HTR-8/SVneo (cell line): ENCODE data around the gene GLT6D1.
A peak's percentile ranks its signal among the peaks of the same experiment; 100 is the strongest.

Experiments
- DNase-seq: peaks from one replicate; pipeline ENCODE4 v3.0.0; 2011; ENCODE audit warnings: low spot score, mixed read lengths; ENCODE audit not compliant: insufficient read length
- FAIRE-seq: peaks from 2 replicates; lab custom pipeline; 2011; peaks lifted over from hg19 to GRCh38; lab: Jason Lieb, UNC

Gene GLT6D1

DNA sequence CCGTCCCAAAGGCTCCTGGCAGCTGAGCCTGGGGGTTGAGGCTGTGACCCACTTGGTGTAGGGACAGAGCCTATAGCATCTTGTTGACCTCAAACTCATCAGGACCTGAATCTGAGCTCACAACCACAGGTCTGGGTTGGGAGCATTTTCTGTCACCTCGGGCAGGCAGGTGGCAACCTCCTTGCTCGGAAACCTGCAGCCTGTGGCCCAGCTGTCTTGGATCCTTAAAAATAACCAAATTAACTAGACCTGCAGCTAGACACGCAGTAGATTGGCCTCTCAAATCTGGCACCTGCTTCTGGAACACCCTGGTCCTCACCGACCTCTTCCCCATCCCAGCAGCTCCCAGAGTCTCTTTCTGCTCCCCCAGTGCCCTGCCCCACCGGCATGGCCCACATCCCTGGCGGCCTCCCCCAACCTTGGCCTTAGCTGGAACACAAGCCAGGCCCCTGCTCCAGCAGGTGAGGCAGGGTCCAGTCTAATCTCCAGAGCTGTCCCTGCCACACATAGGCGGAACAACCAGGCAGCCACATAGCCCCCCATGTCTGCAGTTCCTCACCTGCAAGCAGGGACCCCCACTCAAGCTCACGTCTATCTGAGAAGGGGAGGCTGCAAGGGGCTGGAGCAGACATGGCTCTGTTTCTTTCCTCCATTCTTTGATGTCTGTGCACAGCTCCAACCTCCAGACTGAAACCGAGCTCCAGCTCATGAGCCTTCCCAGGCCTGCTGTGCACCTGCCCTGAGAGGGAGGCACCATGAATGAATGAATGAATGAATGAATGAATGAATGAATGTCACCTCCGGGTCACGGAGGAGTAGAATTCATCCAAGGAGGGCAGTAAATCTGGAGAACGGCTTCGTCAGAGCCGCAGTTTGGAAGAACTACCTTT is 49.5 kb downstream of the GLT6D1 start:
- DNase-seq: no peak
- no peak for FAIRE-seq

DNA sequence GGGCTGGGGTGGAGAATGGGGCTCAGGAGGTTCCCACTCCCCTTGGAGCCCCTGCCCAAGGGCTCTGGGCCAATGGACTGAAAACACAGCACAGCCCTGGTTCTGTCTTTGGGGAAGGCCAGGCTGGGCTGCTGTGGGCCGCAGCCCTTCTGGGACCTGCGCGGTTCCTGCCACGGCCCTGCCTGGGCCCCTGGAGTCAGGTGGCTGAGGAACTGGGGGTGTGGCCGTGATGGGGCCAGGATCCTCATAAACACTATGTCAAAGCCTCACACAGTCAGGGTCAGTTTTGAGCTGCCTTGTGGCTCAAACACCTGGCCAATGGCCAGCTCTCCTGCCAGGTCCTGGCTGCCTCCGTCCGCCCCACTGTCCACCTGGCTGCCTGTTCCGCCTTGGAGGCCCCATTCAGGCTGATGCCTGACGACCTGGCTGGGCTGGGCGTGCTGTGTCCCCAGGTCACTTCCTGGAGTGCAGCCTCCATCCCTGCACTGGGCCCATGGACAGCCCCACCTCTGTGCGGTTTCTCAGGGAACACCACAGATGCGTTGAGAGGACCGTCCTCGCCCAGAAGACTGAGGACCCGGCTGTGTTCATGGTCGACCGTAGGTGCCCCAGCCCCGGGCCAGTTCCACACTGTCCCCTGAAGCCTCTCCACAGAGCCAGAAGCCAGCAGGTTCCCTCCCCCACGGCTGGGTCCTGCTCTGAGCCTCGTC is 50.3 kb downstream of the GLT6D1 start:
- FAIRE-seq (no peak), DNase-seq (no peak)

GRCh38 chr9:135588371-135588770 is 51.0 kb downstream of the GLT6D1 start:
- FAIRE-seq: no peak

DNA sequence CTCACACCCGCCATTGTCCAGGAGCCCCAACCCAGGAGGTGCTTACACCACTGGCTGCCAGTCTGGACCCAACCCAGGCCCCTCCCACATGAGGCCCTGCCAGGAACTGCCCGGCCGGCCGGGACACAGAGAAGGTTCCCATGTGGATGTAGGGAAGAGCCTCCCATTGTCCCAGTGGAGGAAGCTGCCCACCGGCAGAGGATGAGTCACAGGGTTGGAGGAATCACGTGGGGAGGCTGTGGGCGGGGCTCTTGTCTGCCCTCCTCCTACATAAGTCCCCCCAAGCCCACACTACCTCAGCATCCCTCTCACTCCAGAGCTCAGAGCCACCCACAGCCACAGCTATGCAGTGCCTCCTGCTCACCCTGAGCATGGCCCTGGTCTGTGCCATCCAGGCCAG is 51.7 kb downstream of the GLT6D1 start:
- DNase-seq: peak; percentile 19
- FAIRE-seq: no peak

More at GRCh38 chr9:135588371-135588770, 51.0 kb downstream of the GLT6D1 start:
- no peak for DNase-seq

- DNase-seq (no peak), FAIRE-seq (no peak)
Observed at GRCh38 chr9:135586601-135587109, 52.7 kb downstream of the GLT6D1 start.

DNA sequence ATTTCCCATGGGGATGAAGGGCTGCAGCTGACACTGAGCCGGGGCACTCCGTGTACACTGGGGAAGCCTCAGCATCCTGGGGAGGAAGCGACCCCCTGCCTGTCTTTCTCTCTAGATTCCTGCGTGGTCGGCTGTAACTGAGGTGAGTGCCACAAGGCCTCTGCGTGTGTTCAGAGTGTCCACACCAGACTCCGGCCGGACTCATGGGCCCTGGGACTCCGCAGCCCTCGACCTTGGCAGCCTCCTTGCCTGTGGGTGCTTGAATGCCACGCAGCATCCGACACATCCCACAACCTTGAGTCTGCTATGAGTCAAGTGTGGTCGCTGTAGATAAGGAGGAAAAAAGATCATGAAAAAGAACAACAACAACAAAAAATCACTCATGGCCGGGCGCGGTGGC is 54.4 kb downstream of the GLT6D1 start:
- DNase-seq (no peak), FAIRE-seq (no peak)

- DNase-seq (no peak), FAIRE-seq (no peak)
Observed at GRCh38 chr9:135584371-135584770, 55.0 kb downstream of the GLT6D1 start.

DNA sequence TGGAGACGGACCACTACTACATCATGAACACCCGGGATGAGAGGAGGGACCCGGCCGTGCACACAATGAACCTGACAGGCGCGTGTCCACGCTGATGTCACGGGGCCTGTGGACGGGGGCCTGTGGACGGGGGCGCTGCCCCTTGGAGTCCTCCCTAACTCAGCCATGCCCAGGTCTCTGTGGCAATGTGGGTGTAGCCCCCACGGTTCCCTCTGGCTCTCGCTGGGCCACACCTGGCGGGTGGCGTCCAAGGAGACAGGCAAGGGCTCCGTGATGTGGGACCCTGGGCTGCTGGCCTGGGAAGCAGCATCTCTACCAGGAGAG is 55.7 kb downstream of the GLT6D1 start:
- no peak for FAIRE-seq
- no peak for DNase-seq

DNA sequence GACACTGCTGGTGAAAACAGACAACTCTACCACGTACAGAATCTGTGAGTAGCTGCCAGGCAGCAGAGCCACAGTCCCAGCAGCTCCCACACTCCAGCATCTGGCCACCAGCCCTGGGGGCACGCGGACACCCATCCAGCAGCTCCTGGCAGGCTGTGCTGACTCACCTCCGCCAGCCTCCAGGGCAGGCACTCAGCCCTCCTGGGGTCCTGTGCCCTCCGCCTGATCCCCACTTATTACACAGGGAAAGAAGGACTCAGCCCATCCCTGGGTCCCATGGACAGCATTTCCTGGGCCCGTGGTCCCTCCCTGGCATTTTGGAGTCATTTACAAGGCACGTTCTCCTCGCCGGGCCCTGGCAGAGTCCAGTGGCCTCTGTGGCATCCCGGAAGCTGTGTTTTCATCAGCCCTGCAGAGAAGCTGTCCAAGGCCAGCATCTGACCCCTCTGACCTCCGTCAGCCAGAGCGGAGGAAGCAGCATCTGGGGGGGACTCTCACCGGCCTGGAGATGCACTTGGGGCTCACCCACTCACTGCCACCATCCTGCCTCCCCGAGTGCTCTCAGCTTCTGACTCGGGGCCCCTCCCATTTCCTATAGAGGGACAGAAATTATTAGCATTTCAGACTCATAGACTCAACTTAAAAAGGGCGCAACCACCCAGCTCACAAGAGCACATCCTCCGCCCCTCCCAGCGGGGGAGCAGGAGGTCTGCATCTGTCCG is 56.2 kb downstream of the GLT6D1 start:
- DNase-seq: no peak
- no peak for FAIRE-seq

- DNase-seq: no peak
- FAIRE-seq: no peak
Observed at GRCh38 chr9:135582541-135582940, 56.8 kb downstream of the GLT6D1 start.

DNA sequence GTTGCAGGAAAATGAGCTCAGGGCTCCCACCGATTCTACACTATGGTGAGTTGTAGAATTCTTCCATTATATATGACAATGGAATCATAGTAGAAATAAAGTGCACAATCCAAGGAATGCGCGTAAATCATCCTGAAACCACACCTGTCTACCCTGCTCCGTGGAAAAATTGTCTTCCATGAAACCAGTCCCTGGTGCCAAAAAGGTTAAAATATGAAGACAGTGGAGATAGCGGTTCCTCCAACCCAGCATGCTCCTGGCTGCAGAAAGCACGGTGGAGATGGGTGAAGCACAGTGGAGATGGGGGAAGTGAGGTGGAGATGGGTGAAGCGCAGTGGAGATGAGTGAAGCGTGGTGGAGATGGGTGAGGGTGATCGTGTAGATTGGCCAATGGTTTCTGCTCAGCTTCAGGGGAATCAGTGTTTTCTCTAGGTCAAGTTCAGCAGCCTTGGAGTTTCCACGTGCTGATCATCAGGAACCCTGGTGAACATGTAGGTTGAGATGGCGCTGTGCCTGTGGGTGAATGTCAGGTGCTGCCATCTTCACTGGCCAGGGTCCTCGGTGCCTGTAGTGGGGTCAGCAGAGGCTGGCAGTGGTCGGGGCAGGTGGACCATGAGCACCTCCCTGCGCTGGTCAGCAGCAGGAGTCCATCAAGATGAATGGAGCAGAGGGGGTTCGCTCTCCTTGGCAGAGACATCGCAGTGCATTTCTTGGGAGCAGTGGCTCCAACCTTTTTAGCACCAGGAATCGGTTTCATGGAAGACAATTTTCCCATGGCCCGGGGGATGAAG is 57.5 kb downstream of the GLT6D1 start:
- DNase-seq: no peak
- no peak for FAIRE-seq

DNA sequence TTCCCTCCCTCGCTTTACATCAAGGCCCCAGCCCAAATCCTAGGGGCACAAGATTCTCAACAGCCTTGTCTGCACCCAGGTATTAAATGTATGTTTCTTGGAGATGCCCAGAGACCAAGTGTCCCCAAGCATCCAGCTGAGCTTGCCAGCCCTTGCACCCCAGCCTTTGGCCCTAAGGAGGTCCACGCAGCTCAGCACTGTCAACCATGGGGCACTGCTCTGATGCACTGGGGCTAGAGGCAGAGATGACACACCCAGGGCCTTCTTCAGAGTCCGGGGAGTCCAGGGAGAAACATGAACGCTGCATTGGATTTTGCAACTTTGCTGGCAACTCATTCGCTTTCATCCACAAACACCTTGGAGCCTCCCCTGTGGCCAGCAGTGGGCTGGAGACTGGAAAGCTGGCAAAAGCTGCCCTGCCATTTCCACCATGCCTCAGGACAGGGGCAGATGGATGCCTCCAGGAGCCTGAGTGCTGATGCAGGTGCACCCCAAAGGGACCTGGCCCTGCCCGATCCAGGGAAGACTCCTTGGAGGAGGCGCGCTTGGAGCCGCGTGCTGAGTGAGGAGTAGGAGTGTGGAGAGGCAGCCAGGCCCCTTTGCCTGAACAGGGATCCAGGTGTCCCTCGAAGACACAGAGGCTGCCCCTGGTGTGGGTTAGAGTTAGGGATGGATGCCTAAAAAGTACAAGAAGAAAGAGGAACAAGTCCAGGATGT is 58.5 kb downstream of the GLT6D1 start:
- FAIRE-seq: no peak
- DNase-seq: no peak

DNA sequence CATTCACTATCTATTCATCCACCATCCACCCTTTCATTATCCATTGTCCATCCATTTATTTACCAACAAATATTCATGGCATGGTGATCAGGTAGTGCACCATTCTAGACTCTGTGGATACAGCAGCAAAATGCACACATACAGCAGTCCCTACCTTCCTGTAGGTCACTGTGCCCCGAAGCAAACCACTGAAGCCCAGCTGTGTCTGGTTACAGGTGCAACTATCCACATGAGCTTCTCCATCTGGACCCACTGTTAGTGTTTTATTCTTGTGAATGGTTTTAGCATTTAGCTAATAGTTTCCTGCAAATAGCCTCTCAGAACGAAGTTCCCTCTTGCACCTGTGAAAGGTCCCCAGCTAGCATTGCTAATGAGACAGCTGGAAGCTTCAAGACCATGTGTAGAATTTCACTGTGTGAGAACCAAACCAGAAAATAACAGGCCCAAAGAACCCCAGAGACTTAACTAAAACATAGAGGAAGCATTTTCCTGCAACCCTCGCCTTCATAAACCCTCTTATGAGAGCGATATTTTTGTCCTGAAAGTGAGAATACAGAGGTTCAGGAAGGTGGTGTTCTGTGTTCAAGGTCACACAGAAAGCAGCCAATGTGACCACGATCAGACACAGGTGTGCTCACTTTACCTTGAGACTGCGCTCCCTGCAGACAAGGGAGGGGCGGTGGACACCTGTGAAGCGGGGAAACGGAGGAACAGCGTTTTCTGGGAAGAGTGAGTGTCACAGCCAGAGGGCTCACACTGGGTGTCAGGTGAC is 59.3 kb downstream of the GLT6D1 start:
- FAIRE-seq (no peak), DNase-seq (no peak)

GRCh38 chr9:135579356-135579755 is 60.0 kb downstream of the GLT6D1 start:
- no peak for DNase-seq
- no peak for FAIRE-seq

- FAIRE-seq: no peak
- DNase-seq: no peak
Observed at GRCh38 chr9:135577256-135577655, 62.1 kb downstream of the GLT6D1 start.

GRCh38 chr9:135575995-135576631 is 63.2 kb downstream of the GLT6D1 start:
- no peak for FAIRE-seq
- no peak for DNase-seq

GRCh38 chr9:135574943-135575342 is 64.4 kb downstream of the GLT6D1 start:
- DNase-seq (no peak), FAIRE-seq (no peak)

DNA sequence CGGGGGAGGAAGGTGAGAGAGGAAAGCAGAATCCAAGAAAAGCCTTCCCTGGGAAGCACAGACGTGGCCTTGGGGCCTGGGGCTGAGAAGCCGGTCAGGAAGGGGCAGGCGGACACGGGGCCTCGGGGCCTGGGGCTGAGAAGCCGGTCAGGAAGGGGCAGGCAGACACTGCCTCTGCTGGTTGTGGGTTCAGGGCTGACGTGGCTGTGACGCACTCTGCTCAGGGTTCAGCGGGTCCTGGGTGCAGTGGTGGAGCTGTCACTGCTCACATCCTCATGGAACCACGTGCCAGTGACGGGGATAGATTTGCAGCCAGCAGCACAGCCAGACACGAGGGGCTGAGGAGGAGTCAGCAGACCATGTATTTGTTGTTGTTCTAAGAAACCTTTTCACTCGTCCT is 65.0 kb downstream of the GLT6D1 start:
- DNase-seq (no peak), FAIRE-seq (no peak)
